Measurements from ENCODE around the gene ATG3. TPM values are rescaled to one million over a fixed set of nuclear protein-coding genes. Genes with fewer than 3 reads are reported as not detected.

ATG3 gene
- total RNA-seq, 4 donors from 2014 or later = 37.0 to 83.7 (median 53.1) TPM

DNA sequence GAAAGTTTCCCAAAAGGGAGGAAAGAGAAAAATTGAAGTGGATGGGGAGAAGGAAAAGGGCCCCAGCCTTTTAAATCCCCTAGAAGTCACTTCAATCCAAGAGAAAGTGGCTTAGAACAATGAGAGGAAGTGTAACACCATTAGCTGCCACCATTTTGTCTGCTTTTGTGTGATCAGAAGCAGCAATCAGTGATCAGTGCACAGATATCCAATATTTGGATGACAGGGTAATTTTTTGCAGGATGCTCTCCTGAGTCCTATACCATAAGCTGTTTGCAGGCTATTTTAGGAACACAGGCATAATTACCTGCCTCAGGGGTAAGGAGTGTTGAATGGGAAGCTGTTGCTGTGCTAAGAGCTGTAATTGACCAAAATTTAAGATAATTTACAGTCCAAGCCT, 31.5 kb upstream of the ATG3 start:
- no peaks in the 10 kb centered on the region for H3K27me3 ChIP-seq
- no peak overlapping the region for H3K27ac ChIP-seq
- no peaks in the 10 kb centered on the region for H3K4me1 ChIP-seq
- TF ChIP-seq POLR2A (IDR thresholded peaks at IDR 0.05) (no peak), EP300 (IDR thresholded peaks at IDR 0.05) (no peak)
- TF ChIP-seq, protein P1, sequence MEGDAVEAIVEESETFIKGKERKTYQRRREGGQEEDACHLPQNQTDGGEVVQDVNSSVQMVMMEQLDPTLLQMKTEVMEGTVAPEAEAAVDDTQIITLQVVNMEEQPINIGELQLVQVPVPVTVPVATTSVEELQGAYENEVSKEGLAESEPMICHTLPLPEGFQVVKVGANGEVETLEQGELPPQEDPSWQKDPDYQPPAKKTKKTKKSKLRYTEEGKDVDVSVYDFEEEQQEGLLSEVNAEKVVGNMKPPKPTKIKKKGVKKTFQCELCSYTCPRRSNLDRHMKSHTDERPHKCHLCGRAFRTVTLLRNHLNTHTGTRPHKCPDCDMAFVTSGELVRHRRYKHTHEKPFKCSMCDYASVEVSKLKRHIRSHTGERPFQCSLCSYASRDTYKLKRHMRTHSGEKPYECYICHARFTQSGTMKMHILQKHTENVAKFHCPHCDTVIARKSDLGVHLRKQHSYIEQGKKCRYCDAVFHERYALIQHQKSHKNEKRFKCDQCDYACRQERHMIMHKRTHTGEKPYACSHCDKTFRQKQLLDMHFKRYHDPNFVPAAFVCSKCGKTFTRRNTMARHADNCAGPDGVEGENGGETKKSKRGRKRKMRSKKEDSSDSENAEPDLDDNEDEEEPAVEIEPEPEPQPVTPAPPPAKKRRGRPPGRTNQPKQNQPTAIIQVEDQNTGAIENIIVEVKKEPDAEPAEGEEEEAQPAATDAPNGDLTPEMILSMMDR (IDR thresholded peaks at IDR 0.05) = no peak
- H3K9me3 ChIP-seq = peaks cover 0 to 7% (median 0%) of the 10 kb centered on the region in 4 donors
- peaks cover 0 to 67% (median 2%) of the 10 kb centered on the region in 3 donors for H3K36me3 ChIP-seq
- no peak overlapping the region for H3K4me3 ChIP-seq
- DNase-seq (ENCODE audit: low spot score in 2 of 2) = no peak

DNA sequence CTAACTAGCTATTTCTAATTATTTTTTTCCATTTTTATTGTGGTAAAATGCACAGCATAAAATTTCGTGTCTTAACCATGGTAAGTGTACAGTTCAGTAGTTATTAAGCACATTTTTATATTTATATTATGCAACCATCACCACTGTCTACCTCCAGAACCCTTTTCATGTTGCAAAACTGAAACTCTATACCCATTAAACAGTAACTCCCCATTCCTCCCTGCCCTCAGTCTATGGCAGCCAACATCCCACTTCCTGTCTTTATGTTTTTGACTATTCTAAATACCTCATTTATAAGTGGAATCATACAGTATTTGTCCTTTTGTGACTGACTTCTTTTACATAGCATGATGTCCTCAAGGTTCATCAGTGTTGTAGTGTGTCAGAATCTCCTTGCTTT, 25.6 kb upstream of the ATG3 start:
- Histone ChIP-seq H3K36me3 (peaks cover 0 to 73% (median 2%) of the 10 kb centered on the region in 3 donors), H3K4me3 (no peak overlapping the region), H3K27ac (no peak overlapping the region), H3K4me1 (no peaks in the 10 kb centered on the region), H3K27me3 (no peaks in the 10 kb centered on the region), H3K9me3 (no peaks in the 10 kb centered on the region)
- TF ChIP-seq, protein P1 (IDR thresholded peaks at IDR 0.05) = no peak
- TF ChIP-seq EP300 (IDR thresholded peaks at IDR 0.05) (no peak), POLR2A (IDR thresholded peaks at IDR 0.05) (no peak)
- DNase-seq (ENCODE audit: low spot score in 2 of 2) = no peak
- WGBS, 2 donors = 84 to 98% methylated on average over 1 of the region's 1 CpG

DNA sequence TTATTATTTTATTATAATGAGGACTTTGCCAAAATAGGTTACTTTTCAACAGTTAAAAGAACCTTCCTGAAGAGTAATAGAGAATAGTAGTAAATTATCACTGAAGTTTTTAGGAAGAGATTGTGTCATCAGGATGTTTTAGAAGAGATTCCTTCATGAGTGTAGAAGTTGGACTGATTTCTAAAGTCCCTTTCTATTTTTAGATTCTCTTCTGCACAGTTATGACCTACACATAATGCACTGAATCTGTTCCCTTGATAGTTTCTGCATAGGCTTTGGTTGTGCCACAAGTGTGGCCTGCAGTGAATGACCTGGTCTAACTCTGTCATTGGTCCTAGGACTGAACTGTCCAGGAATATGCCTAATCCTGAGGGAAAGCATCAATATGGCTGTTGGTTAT, 24.0 kb upstream of the ATG3 start:
- Histone ChIP-seq H3K27ac (no peak overlapping the region), H3K27me3 (no peaks in the 10 kb centered on the region), H3K9me3 (no peaks in the 10 kb centered on the region), H3K4me3 (no peak overlapping the region), H3K4me1 (no peaks in the 10 kb centered on the region), H3K36me3 (peaks cover 2 to 74% (median 3%) of the 10 kb centered on the region in 3 donors)
- no peak for DNase-seq (ENCODE audit: low spot score in 2 of 2)
- TF ChIP-seq POLR2A (IDR thresholded peaks at IDR 0.05) (no peak), EP300 (IDR thresholded peaks at IDR 0.05) (no peak)
- TF ChIP-seq, protein P1 (IDR thresholded peaks at IDR 0.05) = no peak

DNA sequence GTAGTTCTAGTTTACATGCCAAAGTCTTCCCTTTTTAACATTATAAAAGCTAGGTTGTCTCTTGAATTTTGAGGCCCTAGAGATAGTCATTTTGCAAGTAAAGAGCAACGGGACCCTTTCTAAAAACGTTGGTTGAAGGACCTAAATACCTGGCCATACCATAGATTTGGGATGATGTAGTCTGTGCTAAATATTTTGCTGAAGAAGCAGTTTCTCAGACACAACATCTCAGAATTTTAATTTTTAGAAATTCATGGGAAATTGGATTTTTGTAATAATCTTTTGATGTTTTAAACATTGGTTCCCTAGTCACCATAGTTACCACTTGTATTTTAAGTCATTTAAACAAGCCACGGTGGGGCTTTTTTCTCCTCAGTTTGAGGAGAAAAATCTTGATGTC, 21.3 kb upstream of the ATG3 start:
- TF ChIP-seq POLR2A (IDR thresholded peaks at IDR 0.05) (no peak), EP300 (IDR thresholded peaks at IDR 0.05) (no peak)
- TF ChIP-seq, protein P1 (IDR thresholded peaks at IDR 0.05) = no peak
- Histone ChIP-seq H3K4me1 (no peaks in the 10 kb centered on the region), H3K27me3 (no peaks in the 10 kb centered on the region), H3K27ac (no peak overlapping the region), H3K36me3 (peaks cover 0 to 77% (median 10%) of the 10 kb centered on the region in 3 donors), H3K4me3 (no peak overlapping the region), H3K9me3 (no peaks in the 10 kb centered on the region)
- DNase-seq (ENCODE audit: low spot score in 2 of 2) = no peak
- WGBS, 2 donors = 76 to 79% methylated on average over 3 of the region's 3 CpGs

DNA sequence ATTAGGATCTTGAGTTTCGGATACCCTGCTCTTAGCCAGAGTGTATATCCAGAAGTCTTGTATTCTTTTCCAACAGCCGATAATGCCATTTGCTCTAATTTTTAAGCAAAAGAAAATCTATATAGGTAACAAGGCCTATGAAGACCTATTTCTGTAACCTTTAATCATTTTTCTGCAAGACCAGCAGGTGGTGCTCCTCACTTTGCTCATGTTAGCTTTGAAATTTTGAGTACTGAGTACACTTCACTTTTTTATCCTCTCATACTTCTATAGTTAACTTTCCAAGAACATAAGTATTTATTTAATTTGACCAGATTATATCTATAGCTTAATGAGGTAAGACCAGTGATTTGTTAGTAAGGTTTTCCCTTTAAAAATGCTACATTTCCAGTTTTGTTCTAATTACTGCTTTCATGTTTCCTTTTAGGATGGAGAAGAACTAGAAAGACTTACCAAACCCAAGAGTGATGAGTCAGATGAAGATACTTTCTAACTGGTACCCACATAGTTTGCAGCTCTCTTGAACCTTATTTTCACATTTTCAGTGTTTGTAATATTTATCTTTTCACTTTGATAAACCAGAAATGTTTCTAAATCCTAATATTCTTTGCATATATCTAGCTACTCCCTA, 20.6 kb upstream of the ATG3 start:
- Histone ChIP-seq H3K36me3 (peaks cover 0 to 74% (median 10%) of the 10 kb centered on the region in 3 donors), H3K4me3 (no peak overlapping the region), H3K4me1 (no peaks in the 10 kb centered on the region), H3K27me3 (no peaks in the 10 kb centered on the region), H3K27ac (no peak overlapping the region), H3K9me3 (no peaks in the 10 kb centered on the region)
- DNase-seq (ENCODE audit: low spot score in 2 of 2) = no peak
- TF ChIP-seq, protein P1 (IDR thresholded peaks at IDR 0.05) = peak; percentile 36 to 55 (median 51)
- no peak for TF ChIP-seq EP300 (IDR thresholded peaks at IDR 0.05)
- no peak for TF ChIP-seq POLR2A (IDR thresholded peaks at IDR 0.05)
- 76 to 78% methylated on average over 2 of the region's 2 CpGs for WGBS, 2 donors
